Adrenal gland (tissue), 5 donors: Measurements from ENCODE around the gene UGT1A9.

Experiments
- POLR2A ChIP-seq, 2 donors: fragments of 450-650 bp; IDR thresholded peaks; one replicate each; pipeline ENCODE4 v1.6.1; 2017; ENCODE audit warnings: antibody characterized with exemption in 2 of 2, mild to moderate bottlenecking in 2 of 2, moderate library complexity in 1 of 2
- TF ChIP-seq, protein P1 (sequence below), 6 experiments: fragments of 450-650 bp in 4 of 6; fragments of 200-600 bp in 2 of 6; sonication (generic) in 1 of 6; IDR thresholded peaks; 1 replicate in 5 of 6; 2 replicates in 1 of 6; pipeline versions ENCODE4 v1.5.1 to v1.8.0; 2016 to 2021; ENCODE audit warnings: antibody characterized with exemption in 6 of 6, mild to moderate bottlenecking in 2 of 6, moderate library complexity in 1 of 6
- donor health status: DM: no; HTN: no; CAD: no.

DNA sequence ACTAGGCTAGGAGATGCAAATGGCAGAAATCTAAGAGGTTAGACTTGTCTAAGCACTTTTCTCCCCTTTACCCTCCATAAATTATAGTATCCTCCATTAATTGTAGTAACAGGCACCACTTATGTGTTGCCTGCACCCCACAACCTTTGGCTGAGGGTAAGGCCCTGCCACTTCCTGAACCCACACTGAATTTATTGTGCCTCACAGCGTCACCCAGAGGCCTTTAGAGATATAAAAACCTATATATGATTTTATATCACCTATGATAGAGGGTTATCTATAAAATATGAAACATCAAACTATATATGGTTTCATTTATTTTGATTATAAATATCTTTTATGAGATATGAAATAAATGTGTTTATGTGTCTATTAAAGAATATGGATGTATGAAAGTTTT is 2.6 kb downstream of the UGT1A9 start:
- no peak for TF ChIP-seq POLR2A (IDR thresholded peaks at IDR 0.05)
- TF ChIP-seq, protein P1, sequence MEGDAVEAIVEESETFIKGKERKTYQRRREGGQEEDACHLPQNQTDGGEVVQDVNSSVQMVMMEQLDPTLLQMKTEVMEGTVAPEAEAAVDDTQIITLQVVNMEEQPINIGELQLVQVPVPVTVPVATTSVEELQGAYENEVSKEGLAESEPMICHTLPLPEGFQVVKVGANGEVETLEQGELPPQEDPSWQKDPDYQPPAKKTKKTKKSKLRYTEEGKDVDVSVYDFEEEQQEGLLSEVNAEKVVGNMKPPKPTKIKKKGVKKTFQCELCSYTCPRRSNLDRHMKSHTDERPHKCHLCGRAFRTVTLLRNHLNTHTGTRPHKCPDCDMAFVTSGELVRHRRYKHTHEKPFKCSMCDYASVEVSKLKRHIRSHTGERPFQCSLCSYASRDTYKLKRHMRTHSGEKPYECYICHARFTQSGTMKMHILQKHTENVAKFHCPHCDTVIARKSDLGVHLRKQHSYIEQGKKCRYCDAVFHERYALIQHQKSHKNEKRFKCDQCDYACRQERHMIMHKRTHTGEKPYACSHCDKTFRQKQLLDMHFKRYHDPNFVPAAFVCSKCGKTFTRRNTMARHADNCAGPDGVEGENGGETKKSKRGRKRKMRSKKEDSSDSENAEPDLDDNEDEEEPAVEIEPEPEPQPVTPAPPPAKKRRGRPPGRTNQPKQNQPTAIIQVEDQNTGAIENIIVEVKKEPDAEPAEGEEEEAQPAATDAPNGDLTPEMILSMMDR (IDR thresholded peaks at IDR 0.05): no peak
